ENCODE measurements around the gene PNPLA6.

Gene PNPLA6

GRCh38 chr19:7494416-7495098, 41.0 kb upstream of the PNPLA6 start:
- no peak for TF ChIP-seq CTCF (IDR thresholded peaks at IDR 0.05; ENCODE audit: insufficient read depth, missing control alignments)
- no peak for DNase-seq (ENCODE audit: insufficient read length, low spot score)
- FAIRE-seq, result no peak

- FAIRE-seq (no peak), DNase-seq (ENCODE audit: insufficient read length, low spot score) (no peak)
- peak; percentile 14 for TF ChIP-seq CTCF (IDR thresholded peaks at IDR 0.05; ENCODE audit: insufficient read depth, missing control alignments)
These were observed 38.2 kb upstream of the PNPLA6 start for GRCh38 chr19:7497292-7497691.

- TF ChIP-seq CTCF (IDR thresholded peaks at IDR 0.05; ENCODE audit: insufficient read depth, missing control alignments), result peak; percentile 3
- DNase-seq (ENCODE audit: insufficient read length, low spot score) (peak; percentile 80), FAIRE-seq (no peak)
These were observed 34.6 kb upstream of the PNPLA6 start for GRCh38 chr19:7500811-7501450.

- DNase-seq (ENCODE audit: insufficient read length, low spot score), result no peak
- FAIRE-seq, result no peak
- TF ChIP-seq CTCF (IDR thresholded peaks at IDR 0.05; ENCODE audit: insufficient read depth, missing control alignments), result no peak
These were observed 33.0 kb upstream of the PNPLA6 start for GRCh38 chr19:7502552-7502951.

GRCh38 chr19:7504684-7505083, 30.8 kb upstream of the PNPLA6 start:
- DNase-seq (ENCODE audit: insufficient read length, low spot score) (no peak), FAIRE-seq (no peak)
- TF ChIP-seq CTCF (IDR thresholded peaks at IDR 0.05; ENCODE audit: insufficient read depth, missing control alignments), result no peak

- FAIRE-seq (no peak), DNase-seq (ENCODE audit: insufficient read length, low spot score) (no peak)
- TF ChIP-seq CTCF (IDR thresholded peaks at IDR 0.05; ENCODE audit: insufficient read depth, missing control alignments), result no peak
These were observed 30.2 kb upstream of the PNPLA6 start for GRCh38 chr19:7505288-7505681.
